HG03342 (cell line): ENCODE measurements around the gene AFG1L.
"Not testable (repeated sequence)": the region's sequence is repeated elsewhere in the genome, so short reads cannot be mapped to it uniquely, and the experiment has no call there.

ENCODE experiments used
- ATAC-seq: cut with Tn5 transposase; IDR thresholded peaks from one replicate; pipeline ENCODE4 v1.9.1; 2021; ENCODE audit warnings: mild to moderate bottlenecking, moderate library complexity; ENCODE audit not compliant: unreplicated experiment

AFG1L gene

DNA sequence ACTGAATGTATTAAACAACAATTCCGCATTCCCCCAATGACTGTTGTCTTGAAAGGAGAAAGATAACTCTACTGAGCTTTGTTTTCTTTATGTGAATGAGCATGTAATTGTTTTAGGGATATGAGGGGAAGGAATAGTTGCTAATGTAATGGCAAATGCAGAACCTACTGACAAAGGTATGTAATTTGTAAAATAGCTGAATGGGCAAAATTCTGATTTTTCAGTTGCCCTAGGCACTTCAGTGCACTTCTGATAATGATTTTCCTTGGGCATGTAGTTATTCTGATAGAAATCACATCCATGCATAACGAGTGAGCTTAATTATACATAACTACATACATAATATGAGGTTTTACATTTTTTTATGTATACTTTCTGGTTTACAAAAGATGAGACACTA, 212.5 kb downstream of the AFG1L start:
- no peak for ATAC-seq

DNA sequence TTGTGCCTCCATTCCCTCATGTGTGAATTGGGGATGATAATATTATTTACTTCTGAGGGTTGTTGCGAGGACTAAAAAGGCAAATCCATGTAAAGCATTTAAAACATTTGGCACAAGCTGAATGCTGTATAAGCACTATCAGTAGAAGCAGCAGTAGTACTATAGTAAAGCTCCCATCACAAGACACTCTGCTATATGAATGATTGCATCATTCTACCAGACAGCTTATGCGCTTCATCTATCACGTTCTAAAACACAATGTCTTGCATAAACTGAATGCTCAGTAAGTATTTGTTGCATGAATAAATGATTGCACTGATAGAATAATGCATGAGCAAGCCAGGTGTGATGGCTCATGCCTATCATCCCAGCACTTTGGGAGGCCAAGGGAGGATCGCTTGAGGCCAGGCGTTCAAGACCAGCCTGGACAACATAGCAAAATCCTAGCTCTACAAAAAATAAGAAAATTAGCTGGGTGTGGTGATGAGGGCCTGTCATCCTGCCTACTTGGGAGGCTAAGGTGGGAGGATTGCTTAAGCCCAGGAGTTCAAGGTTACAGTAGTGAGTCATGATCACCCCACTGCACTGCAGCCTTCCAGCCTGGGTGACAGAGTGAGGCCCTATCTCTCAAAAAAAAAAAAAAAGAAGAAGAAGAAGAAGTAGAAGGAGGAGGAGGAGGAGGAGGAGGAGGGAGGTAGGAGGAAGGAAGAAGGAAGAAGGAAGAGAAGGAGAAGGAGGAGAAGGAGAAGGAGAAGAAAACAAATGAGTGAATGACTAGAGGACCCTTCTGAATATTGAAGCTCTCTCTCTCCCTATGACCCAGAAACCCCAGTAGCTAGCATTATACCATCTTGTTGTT, 215.8 kb downstream of the AFG1L start:
- ATAC-seq = no peak

DNA sequence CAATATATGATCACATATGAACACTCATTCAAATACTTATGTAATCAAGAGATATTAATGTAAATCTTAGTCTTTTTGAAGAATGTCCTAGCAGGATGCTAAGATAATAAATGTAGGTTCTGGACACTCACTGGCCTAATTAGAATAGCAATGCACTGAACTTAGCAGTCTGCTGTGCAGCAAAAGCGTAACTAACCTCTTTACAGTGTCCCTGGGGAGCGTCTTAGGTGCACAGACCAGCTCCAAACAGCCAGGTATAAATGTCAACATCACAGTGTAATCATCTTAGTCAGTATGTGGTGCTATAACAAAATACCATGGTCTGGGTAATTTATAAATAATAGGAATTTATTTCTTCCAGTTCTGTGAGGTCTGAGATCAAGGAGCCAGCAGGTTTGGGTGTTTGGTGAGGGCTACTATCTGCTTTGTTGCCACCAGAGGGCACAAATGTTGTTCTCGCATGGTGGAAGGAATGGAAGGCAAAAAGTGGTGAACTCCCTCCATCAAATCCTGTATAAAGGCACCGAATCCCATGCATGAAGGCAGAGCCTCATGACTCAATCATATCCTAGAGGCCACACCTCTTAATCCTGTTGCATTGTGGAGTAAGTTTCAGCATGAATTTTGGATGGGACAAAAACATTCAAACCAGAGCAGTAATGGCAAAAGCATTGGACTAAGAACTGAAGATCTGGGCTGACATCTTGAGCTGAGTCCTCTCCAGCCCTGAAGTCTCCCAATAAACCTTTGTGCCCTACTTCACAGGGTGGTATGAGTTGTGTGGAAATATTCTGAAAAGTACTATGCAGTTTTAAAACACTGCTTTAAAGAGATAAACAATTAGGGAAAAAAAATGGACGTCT, 224.1 kb downstream of the AFG1L start:
- ATAC-seq = no peak

GRCh38 chr6:108521616-108522107, 226.8 kb downstream of the AFG1L start:
- ATAC-seq = no peak

DNA sequence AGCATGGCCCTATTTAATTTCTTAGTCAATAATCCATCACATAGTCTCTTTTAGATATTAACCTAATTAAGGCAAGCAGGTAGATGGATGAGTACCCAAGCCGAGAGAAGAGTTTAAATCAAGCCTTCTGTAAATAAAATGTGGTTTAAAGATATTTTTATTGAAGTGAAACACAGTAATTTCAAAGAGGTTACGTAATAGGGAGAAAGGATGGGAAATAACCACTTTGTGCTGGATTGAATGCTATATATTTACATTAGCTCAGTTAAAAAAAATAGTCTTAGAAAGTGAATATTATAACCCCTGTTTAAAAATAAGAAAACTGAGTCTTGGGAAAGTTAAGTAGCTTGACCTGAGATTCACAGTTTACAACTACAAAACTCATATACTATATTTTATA, 228.8 kb downstream of the AFG1L start:
- ATAC-seq = no peak

GRCh38 chr6:108524528-108525248, 229.8 kb downstream of the AFG1L start:
- no peak for ATAC-seq

DNA sequence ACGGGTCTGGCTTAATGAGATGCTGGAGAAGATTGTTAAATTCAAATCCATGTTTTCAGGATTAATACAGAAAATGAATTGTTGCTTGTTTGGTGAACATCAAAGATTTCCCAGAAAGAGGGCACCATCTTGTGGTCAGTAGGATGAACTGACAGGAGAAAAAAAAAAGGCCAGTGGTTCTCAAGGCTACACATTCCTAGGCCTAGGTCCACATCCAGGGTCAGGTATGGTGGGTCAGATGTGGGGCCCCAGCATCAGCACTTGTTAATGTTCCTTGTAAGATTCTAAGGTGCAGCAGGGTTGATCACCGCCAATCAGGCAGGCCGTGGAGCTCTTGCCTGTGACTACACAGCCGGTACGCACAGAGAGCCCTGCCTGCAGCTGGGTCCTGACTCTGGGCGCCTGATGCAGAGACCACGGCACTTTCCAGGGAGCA, 231.9 kb downstream of the AFG1L start:
- ATAC-seq = no peak

GRCh38 chr6:108528878-108529277, 234.0 kb downstream of the AFG1L start:
- ATAC-seq = no peak

GRCh38 chr6:108531332-108531731, 236.5 kb downstream of the AFG1L start:
- no peak for ATAC-seq

GRCh38 chr6:108535114-108535742, 240.4 kb downstream of the AFG1L start:
- no peak for ATAC-seq

DNA sequence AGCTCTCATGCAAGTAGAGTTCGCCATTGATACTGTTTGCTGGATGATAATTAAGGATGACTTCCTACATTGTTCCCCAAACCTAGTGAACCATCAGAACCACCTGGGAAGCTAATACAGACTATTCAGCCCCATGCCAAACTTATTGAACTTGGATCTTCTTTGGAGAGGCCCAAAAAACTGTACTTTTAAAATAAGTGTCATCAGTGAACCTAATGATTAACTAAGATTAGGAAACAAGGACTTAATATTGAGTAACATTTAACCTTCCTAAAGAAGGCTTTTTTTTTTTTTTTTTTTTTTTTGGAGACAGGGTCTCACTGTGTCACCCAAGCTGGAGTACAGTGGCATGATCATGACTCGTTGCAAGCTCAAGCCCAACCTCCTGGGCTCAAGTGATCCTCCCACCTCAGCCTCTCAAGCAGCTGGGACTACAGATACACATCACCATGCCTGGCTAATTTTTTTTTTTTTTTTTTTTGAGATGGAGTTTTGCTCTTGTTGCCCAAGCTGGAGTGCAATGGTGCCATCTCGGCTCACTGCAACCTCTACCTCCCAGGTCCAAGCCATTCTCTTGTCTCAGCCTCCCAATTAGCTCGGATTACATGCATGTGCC, 241.2 kb downstream of the AFG1L start:
- not testable (repeated sequence) for ATAC-seq

DNA sequence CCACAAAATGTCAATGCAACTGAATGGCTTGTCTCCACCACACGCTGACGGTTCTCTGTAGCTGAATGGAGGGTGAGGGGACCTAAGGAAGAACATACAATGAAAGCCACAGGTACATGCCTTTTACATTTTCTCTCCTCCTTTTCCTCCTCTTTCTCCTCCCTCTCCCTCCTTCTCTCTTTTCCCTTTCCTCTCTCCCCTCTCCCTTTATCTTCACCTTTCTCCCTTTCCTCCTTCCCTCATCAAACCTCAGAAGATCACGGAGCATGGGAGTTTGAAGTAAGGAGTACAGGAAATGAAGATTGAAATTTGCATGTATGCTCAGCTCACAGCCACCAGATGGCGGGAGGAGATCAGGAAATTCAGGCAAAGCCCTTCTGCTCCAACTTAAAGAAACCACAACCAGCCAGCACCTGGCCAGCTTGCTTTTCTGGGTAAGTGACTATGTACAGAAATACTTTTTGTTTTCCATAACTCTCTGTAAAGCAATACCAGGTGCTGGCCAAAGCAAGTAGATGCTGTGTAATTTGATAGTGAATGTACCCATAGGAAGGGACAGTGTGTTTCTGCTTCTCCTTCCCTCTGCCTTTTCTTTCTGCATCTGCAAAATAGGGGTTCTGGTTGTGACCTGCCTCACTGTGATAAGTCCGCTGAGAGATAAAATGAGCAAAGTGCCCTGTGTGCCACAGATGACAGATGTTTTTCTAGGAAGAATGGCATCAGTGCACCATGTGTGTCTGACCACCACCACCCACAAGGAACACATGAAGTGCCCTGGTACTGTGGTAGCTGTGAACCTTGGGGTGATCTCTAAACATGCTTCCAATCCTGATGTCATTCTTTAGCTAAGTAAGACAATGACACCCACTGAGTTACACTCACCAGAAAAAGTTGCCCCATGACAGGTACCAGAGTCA, 247.2 kb downstream of the AFG1L start:
- ATAC-seq = peak; percentile 65

- no peak for ATAC-seq
These were observed 248.5 kb downstream of the AFG1L start for GRCh38 chr6:108543175-108543940.

GRCh38 chr6:108544606-108545005, 249.8 kb downstream of the AFG1L start:
- ATAC-seq = no peak

DNA sequence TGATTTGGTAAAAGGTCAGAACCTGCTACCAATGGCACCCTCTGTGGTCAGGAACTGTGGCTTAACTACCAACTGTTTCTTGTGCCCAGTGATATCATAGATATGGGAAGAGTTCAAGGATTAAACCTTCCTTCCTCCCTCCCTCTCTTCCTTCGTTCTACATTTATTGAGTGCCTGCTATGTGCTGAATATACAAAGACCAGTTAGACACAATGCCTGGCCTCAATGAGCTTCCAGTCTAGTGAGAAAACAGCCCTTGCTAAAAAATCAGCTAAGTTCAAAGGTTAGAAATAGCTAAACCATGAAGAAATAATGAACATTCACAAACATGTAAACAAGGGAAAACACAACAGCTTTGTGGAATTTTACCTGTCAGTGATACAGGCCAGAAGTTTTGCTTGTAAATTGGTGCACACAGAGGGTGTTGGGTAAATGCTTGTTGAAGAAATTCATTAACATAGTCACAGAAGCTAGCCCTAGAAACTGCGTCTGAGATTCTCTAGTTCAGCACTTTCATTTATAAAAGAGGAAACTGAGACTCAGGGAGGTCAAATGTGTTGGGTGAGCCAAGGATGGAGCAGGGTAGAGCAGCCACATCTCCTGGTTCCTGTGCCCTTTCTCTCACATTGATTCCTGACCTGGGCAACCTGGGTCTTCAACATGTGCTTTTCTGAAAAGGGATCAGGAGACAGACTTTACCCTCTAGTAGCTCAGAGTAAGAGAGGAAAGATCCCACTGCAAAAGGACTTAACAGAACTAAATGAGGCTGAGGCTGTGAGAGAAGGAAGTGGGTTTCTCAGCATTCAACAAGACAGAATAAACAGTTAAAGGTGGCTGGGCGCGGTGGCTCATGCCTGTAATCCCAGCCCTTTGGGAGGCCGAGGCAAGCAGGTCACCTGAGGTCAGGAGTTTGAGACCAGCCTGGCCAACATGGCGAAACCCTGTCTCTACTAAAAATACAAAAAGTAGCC, 251.5 kb downstream of the AFG1L start:
- ATAC-seq = no peak

- ATAC-seq = no peak
These were observed 254.4 kb downstream of the AFG1L start for GRCh38 chr6:108549241-108549640.

- ATAC-seq = no peak
These were observed 254.9 kb downstream of the AFG1L start for GRCh38 chr6:108549741-108550140.
